ENCODE results near the gene ZNF430. TPM values are rescaled to one million over a fixed set of nuclear protein-coding genes. Genes with fewer than 3 reads are reported as not detected.

The ZNF430 gene
- total RNA-seq, 1 donor from 2014 or later: 22.8 TPM

DNA sequence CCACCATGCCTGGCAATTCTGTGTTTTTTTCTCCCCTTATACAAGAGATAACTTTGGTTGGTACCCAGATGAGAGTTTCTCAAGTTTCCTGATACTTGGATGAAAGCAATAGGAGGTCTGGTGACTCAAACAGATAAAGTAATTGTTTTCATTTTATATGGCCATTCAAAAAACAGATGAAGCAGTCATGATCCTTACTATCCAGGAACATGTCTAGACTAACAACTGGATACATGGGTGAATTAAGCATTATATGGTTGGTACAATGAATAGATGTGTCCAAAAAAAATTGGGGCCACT is 8.5 kb downstream of the ZNF430 start:
- Mint-ChIP-seq H3K9me3 (ENCODE audit: low read depth) (no peaks in the 10 kb centered on the region), H3K27ac (no peak overlapping the region), H3K27me3 (no peaks in the 10 kb centered on the region), H3K36me3 (ENCODE audit: insufficient read depth) (peaks cover 27% of the 10 kb centered on the region), H3K4me3 (ENCODE audit: low read depth) (no peak overlapping the region), H3K4me1 (ENCODE audit: low read depth) (no peaks in the 10 kb centered on the region)
- no peak for DNase-seq (ENCODE audit: low spot score, unreplicated experiment)
- TF ChIP-seq, protein P1, sequence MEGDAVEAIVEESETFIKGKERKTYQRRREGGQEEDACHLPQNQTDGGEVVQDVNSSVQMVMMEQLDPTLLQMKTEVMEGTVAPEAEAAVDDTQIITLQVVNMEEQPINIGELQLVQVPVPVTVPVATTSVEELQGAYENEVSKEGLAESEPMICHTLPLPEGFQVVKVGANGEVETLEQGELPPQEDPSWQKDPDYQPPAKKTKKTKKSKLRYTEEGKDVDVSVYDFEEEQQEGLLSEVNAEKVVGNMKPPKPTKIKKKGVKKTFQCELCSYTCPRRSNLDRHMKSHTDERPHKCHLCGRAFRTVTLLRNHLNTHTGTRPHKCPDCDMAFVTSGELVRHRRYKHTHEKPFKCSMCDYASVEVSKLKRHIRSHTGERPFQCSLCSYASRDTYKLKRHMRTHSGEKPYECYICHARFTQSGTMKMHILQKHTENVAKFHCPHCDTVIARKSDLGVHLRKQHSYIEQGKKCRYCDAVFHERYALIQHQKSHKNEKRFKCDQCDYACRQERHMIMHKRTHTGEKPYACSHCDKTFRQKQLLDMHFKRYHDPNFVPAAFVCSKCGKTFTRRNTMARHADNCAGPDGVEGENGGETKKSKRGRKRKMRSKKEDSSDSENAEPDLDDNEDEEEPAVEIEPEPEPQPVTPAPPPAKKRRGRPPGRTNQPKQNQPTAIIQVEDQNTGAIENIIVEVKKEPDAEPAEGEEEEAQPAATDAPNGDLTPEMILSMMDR (IDR thresholded peaks at IDR 0.05; ENCODE audit: unreplicated experiment): no peak

GRCh38 chr19:21045028-21045427 is 24.6 kb downstream of the ZNF430 start:
- no peak for DNase-seq (ENCODE audit: low spot score, unreplicated experiment)
- Mint-ChIP-seq H3K9me3 (ENCODE audit: low read depth) (peaks cover 47% of the 10 kb centered on the region), H3K36me3 (ENCODE audit: insufficient read depth) (peaks cover 70% of the 10 kb centered on the region), H3K4me1 (ENCODE audit: low read depth) (no peaks in the 10 kb centered on the region), H3K27ac (no peak overlapping the region), H3K27me3 (no peaks in the 10 kb centered on the region), H3K4me3 (ENCODE audit: low read depth) (no peak overlapping the region)
- TF ChIP-seq, protein P1 (IDR thresholded peaks at IDR 0.05; ENCODE audit: unreplicated experiment): no peak

DNA sequence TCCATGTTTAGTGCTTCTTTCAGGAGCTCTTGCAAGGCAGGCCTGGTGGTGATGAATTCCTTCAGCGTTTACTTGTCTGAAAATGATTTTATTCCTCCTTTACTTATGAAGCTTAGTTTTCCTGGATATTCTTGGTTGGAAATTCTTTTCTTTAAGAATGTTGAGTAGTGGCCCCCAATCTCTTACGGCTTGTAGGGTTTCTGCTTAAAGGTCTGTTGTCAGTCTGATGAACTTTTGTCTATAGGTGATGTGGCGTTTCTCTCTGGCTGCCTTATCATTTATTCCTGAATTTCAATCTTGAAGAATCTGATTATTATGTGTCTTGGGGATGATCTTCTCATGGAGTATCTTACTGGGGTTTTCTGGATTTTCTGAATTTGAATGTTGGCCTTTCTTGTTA is 26.0 kb downstream of the ZNF430 start:
- no peak overlapping the region for H3K27ac Mint-ChIP-seq
- no peaks in the 10 kb centered on the region for H3K27me3 Mint-ChIP-seq
- peaks cover 64% of the 10 kb centered on the region for H3K36me3 Mint-ChIP-seq (ENCODE audit: insufficient read depth)
- H3K9me3 Mint-ChIP-seq (ENCODE audit: low read depth): peaks cover 47% of the 10 kb centered on the region
- no peaks in the 10 kb centered on the region for H3K4me1 Mint-ChIP-seq (ENCODE audit: low read depth)
- no peak overlapping the region for H3K4me3 Mint-ChIP-seq (ENCODE audit: low read depth)
- TF ChIP-seq, protein P1 (IDR thresholded peaks at IDR 0.05; ENCODE audit: unreplicated experiment): no peak
- DNase-seq (ENCODE audit: low spot score, unreplicated experiment): no peak

DNA sequence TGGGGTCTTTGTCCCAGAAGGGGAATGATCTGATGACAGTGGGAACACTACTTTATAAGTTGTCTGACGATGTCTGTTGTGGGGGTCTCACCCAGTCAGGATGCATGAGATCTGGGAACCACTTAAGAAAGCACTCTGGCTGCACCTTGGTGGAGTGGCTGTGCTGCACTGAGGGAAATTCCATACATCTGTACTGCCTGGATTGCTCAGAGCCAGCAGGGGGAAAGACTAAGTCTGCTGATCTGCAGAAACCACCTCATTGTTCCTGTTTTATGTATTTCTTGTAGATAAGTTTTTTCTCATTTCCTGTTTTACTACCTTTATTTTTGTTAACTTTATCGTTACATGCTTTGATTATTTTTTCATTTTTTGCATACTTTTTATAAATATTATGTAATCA is 27.3 kb downstream of the ZNF430 start:
- TF ChIP-seq, protein P1 (IDR thresholded peaks at IDR 0.05; ENCODE audit: unreplicated experiment): no peak
- no peak overlapping the region for H3K27ac Mint-ChIP-seq
- H3K27me3 Mint-ChIP-seq: no peaks in the 10 kb centered on the region
- H3K4me3 Mint-ChIP-seq (ENCODE audit: low read depth): no peak overlapping the region
- DNase-seq (ENCODE audit: low spot score, unreplicated experiment): no peak
- H3K4me1 Mint-ChIP-seq (ENCODE audit: low read depth): no peaks in the 10 kb centered on the region
- peaks cover 65% of the 10 kb centered on the region for H3K36me3 Mint-ChIP-seq (ENCODE audit: insufficient read depth)
- H3K9me3 Mint-ChIP-seq (ENCODE audit: low read depth): peaks cover 52% of the 10 kb centered on the region

GRCh38 chr19:21052902-21053301 is 32.4 kb downstream of the ZNF430 start:
- peaks cover 49% of the 10 kb centered on the region for H3K36me3 Mint-ChIP-seq (ENCODE audit: insufficient read depth)
- H3K9me3 Mint-ChIP-seq (ENCODE audit: low read depth): peaks cover 18% of the 10 kb centered on the region
- H3K4me3 Mint-ChIP-seq (ENCODE audit: low read depth): no peak overlapping the region
- no peaks in the 10 kb centered on the region for H3K4me1 Mint-ChIP-seq (ENCODE audit: low read depth)
- H3K27ac Mint-ChIP-seq: no peak overlapping the region
- H3K27me3 Mint-ChIP-seq: no peaks in the 10 kb centered on the region
- DNase-seq (ENCODE audit: low spot score, unreplicated experiment): no peak
- TF ChIP-seq, protein P1 (IDR thresholded peaks at IDR 0.05; ENCODE audit: unreplicated experiment): no peak

Data from progenitor cell of endocrine pancreas (in vitro differentiated cells).